ENCODE measurements around the gene MAGI3.
"Not testable (repeated sequence)": the region's sequence is repeated elsewhere in the genome, so short reads cannot be mapped to it uniquely, and the experiment has no call there.

GRCh38 chr1:113575744-113576260, 185.5 kb downstream of the MAGI3 start:
- not testable (repeated sequence) for TF ChIP-seq CTCF (conservative IDR thresholded peaks at IDR 0.05 in 1 of 2, IDR thresholded peaks at IDR 0.05 in 1 of 2; ENCODE audit: low read depth in 1 of 2, low read length in 2 of 2); EZH2 (IDR thresholded peaks at IDR 0.05; ENCODE audit: low read length, missing control alignments)
